D721Med (cell line): ENCODE measurements around the gene BRF1.
"Not testable (repeated sequence)": the region's sequence is repeated elsewhere in the genome, so short reads cannot be mapped to it uniquely, and the experiment has no call there.

Experiments used
- DNase-seq: peaks from one replicate; pipeline ENCODE4 v3.0.0; 2011; ENCODE audit warnings: low spot score; ENCODE audit not compliant: insufficient read length
- FAIRE-seq: peaks from 2 replicates; lab custom pipeline; 2011; peaks lifted over from hg19 to GRCh38; lab: Jason Lieb, UNC
- TF ChIP-seq, protein P1 (sequence below): IDR thresholded peaks from 2 replicates; pipeline ENCODE4 v1.5.1; 2012; ENCODE audit warnings: mild to moderate bottlenecking, control low read depth; ENCODE audit not compliant: insufficient read depth; ENCODE audit errors: missing control alignments

BRF1 gene

DNA sequence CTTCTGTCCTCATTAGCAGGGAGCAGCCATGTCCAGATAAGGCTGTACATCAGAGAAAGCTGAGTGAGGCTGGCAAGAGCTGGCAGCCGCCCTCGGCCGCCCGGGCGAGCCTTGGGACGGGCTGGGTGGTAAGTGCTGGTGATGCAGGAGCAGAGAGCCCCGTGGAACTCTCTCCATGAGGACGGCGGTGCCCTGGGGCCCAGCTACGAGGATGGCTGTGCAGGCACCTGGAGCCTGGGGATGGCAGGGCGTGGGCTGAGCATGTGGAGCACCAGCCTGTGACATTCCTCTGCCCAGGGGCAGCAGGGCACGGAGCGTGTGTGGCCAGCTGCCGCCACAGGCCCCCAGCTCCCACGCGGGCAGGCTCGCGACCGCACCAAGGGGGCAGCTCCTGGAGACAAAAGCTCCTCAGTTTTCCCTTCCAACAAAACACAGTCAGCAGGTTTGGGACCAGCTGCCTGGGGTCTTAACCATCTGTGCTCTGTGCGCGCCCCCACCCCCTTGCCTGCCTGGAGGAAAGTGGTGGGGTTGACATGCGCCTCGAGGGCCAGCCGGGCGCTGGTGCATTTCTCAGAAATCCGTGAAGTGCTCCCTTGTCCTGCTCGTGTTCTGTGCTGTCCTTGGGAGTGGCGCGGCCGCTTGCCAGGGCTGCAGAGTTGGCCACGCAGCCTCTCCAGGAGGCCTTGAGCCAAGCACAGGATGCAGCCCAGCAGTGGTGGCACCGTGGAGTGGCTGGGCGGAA lies 35.1 kb upstream of the BRF1 start:
- TF ChIP-seq, protein P1, sequence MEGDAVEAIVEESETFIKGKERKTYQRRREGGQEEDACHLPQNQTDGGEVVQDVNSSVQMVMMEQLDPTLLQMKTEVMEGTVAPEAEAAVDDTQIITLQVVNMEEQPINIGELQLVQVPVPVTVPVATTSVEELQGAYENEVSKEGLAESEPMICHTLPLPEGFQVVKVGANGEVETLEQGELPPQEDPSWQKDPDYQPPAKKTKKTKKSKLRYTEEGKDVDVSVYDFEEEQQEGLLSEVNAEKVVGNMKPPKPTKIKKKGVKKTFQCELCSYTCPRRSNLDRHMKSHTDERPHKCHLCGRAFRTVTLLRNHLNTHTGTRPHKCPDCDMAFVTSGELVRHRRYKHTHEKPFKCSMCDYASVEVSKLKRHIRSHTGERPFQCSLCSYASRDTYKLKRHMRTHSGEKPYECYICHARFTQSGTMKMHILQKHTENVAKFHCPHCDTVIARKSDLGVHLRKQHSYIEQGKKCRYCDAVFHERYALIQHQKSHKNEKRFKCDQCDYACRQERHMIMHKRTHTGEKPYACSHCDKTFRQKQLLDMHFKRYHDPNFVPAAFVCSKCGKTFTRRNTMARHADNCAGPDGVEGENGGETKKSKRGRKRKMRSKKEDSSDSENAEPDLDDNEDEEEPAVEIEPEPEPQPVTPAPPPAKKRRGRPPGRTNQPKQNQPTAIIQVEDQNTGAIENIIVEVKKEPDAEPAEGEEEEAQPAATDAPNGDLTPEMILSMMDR: no peak
- no peak for DNase-seq
- no peak for FAIRE-seq

DNA sequence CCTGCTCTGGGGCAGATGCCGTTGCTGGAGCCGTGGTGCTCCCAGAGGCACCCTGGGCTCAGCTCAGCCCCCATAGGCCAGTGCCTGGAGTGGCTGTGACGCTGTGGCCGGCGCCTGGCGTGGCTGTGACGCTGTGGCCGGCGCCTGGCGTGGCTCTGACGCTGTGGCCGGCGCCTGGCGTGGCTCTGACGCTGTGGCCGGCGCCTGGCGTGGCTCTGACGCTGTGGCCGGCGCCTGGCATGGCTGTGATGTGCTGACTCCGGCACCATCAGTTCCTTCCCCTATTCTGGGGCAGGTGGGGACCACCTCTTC lies 34.4 kb upstream of the BRF1 start:
- DNase-seq, FAIRE-seq: not testable (repeated sequence)

DNA sequence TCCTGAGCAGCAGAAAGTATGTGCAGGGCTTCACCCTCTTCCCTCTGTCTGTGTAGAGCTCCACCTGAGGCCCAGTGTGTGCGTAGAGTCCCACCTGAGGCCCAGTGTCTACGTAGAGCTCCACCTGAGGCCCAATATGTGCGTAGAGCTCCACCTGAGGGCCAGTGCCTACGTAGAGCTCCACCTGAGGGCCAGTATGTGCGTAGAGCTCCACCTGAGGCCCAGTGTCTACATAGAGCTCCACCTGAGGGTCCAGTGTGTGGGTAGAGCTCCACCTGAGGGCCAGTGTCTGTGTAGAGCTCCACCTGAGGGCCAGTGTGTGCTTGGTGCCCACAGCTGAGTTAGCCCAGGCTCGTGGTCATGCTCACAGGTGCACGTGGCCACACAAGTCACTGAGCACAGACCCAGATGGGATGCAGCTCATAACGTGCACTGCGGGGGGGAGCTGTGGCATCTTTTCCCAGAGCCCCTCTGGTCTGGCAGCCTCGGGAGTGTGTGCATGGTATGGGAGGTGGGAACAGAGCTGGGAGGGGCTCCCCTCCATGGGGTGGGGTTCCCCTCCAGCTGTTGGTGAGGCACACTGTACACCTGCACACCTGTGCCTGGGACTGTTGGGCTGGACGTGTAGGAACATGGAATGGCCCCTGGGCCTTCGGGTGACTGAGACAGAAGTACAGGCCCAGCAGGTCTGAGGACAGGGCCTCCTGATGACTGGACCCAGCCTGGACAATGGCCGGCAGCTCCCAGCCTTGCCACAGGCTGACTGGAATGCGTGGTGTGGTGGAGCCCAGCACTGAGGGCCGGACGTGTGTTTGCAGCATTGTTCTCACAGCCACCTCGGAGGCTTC lies 33.8 kb upstream of the BRF1 start:
- FAIRE-seq (no peak), DNase-seq (no peak)
- TF ChIP-seq, protein P1: no peak

DNA sequence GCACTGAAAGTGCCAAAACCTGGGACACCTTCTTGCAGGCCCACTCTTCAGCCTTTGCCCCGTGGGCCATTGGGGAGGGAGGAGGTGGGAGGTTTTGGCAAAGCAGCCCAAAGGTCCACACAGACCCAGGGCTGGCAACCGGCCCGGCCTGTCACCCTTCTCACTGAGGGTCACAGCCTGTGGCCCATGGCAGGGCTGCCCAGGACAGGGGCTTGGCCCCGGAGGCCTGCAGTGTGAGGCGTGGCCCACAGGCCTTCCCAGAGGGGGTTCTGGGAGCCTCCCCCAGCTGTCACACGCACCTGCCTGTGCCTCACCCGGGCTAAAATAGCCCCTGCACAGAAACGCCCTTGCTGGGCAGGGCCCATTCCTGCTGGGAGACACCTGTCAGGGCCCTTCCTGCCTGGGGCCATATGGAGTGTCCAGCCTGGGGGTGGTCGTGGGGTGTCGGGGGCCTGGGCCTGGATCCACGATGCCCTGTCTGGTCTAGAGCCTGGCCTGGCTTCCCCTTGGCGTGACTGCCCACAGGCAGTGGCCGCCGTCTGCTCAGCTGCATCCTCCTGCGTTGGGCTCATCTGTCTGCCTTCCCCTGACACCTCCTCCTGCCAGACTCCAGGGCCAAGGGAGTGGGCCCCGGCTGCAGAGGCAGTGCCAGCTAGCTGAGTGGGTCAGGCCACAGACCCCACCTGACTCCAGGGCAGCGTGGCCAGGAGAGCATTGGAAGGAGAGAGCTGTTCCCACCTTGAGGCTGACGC lies 33.0 kb upstream of the BRF1 start:
- FAIRE-seq (no peak), DNase-seq (no peak)
- TF ChIP-seq, protein P1: no peak

DNA sequence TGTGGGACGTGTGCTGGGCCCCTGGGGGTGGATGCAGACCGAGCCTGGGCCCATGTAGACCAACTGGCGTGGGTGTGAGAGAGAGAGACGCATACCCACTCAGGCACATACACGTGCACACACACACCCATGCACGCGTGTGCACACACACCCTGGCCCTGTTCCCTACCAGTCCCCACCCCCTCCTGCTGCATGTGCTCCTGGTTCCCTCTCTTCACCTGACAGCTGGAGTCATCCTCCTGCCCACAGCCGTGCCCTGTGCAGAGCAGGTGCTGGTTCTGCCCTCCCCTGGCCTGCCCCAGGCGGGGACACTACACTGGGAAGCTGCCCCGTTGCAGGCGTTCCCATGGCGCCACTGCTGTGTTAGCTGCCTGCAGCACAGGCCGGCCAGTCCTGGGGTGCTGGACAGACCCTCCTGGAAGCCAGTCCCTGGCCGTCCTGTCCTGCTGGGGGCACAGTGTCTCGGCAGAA lies 32.3 kb upstream of the BRF1 start:
- TF ChIP-seq, protein P1: no peak
- FAIRE-seq (no peak), DNase-seq (no peak)

DNA sequence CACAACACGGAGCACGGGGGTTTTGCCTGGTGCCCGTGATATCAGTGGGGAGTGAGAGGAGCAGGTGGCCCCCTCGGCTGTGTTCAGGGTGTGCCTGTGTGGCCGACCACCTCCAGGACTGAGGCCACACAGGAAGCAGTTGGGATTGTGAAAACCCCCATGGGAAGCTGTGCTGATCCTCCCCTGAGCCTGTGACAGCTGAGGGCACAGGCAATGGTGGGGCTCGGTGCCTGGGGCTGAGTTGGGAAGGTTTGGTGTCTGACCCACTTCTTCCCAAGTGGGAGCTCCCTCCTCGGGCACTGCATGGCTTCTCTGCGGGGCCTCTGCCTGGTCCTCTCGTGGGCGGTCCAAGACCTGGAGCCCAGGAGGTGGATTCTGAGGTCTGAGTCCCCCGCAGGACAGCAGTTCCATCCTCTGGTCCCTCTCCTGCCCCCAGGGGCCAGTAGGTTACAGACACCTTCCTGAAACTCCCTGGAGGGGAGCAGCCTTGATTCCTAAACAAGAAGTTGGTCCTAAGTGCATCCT lies 31.6 kb upstream of the BRF1 start:
- TF ChIP-seq, protein P1: no peak
- no peak for DNase-seq
- FAIRE-seq: no peak
